Loucy (cell line): Measurements from ENCODE around the gene GFY.

Experiments
- H2AFZ ChIP-seq: fragments of 200-600 bp; sonication (generic); 2 replicates; pipeline ENCODE4 v1.6.0; 2016; ENCODE audit warnings: antibody characterized with exemption, mild to moderate bottlenecking, low read length, moderate library complexity
- H3F3A ChIP-seq: fragments of 200-600 bp; 2 replicates; pipeline ENCODE4 v1.6.0; 2016; ENCODE audit warnings: antibody characterized with exemption, low read depth, mild to moderate bottlenecking
- H3K27me3 ChIP-seq: fragments of 200-600 bp; sonication (generic); 2 replicates; pipeline ENCODE4 v1.6.1; 2014; ENCODE audit warnings: low read length, mild to moderate bottlenecking; ENCODE audit not compliant: insufficient read depth, poor library complexity, severe bottlenecking
- H3K36me3 ChIP-seq: fragments of 200-600 bp; sonication (generic); 2 replicates; pipeline ENCODE4 v1.6.1; 2016; ENCODE audit warnings: low read length; ENCODE audit not compliant: insufficient read depth
- H3K4me1 ChIP-seq: fragments of 200-600 bp; sonication (generic); 2 replicates; pipeline ENCODE4 v1.5.1; 2014; ENCODE audit warnings: low read length, mild to moderate bottlenecking; ENCODE audit not compliant: insufficient read depth, poor library complexity, severe bottlenecking
- H3K4me2 ChIP-seq: fragments of 200-600 bp; sonication (generic); 2 replicates; pipeline ENCODE4 v1.6.0; 2014; ENCODE audit warnings: antibody characterized with exemption, low read length, low read depth, mild to moderate bottlenecking; ENCODE audit not compliant: poor library complexity, severe bottlenecking
- H3K4me3 ChIP-seq: fragments of 200-600 bp; sonication (generic); 2 replicates; pipeline ENCODE4 v1.5.1; 2014; ENCODE audit warnings: low read length, mild to moderate bottlenecking, mixed read lengths; ENCODE audit not compliant: poor library complexity, severe bottlenecking
- H3K79me2 ChIP-seq: fragments of 200-600 bp; sonication (generic); 2 replicates; pipeline ENCODE4 v1.6.1; 2014; ENCODE audit warnings: low read length; ENCODE audit not compliant: insufficient read depth
- H3K9ac ChIP-seq: fragments of 200-600 bp; sonication (generic); 2 replicates; pipeline ENCODE4 v1.6.0; 2014; ENCODE audit warnings: mild to moderate bottlenecking, low read depth, low read length, moderate library complexity; ENCODE audit not compliant: poor library complexity, severe bottlenecking
- H3K9me2 ChIP-seq: fragments of 200-600 bp; sonication (generic); replicated peaks from 2 replicates; pipeline ENCODE4 v1.6.1; 2016; ENCODE audit warnings: low read depth, low read length, mixed read lengths
- H3K9me3 ChIP-seq: fragments of 200-600 bp; sonication (generic); 2 replicates; pipeline ENCODE4 v1.6.1; 2014; ENCODE audit warnings: mild to moderate bottlenecking, antibody characterized with exemption, low read length, low read depth; ENCODE audit not compliant: insufficient read depth
- H4K20me1 ChIP-seq: fragments of 200-600 bp; sonication (generic); 2 replicates; pipeline ENCODE4 v1.6.0; 2014; ENCODE audit warnings: antibody characterized with exemption, low read length, mild to moderate bottlenecking; ENCODE audit not compliant: insufficient read depth, poor library complexity, severe bottlenecking
- CTCF ChIP-seq: fragments of 200-600 bp; sonication (generic); conservative IDR thresholded peaks from 2 replicates; pipeline ENCODE4 v1.5.1; 2014; ENCODE audit warnings: mild to moderate bottlenecking, antibody characterized with exemption, low read length
- EZH2phosphoT487 ChIP-seq: fragments of 200-600 bp; IDR thresholded peaks from 2 replicates; pipeline ENCODE4 v1.6.1; 2018; ENCODE audit warnings: antibody characterized with exemption, mild to moderate bottlenecking, moderate library complexity, borderline replicate concordance

The GFY gene

GRCh38 chr19:49382639-49383038 lies 42.5 kb upstream of the GFY start:
- no peak overlapping the region for H3K4me2 ChIP-seq
- TF ChIP-seq EZH2phosphoT487 (no peak), CTCF (no peak)
- H3K79me2 ChIP-seq, result no peaks in the 10 kb centered on the region
- 0 out of 2 replicates have a peak, but pooled peaks cover 4% of the 10 kb centered on the region for H3K9me3 ChIP-seq
- no peaks in the 10 kb centered on the region for H3K36me3 ChIP-seq
- no peak overlapping the region for H3K4me3 ChIP-seq
- H2AFZ ChIP-seq, result no peak overlapping the region
- H4K20me1 ChIP-seq, result no peaks in the 10 kb centered on the region
- H3K9me2 ChIP-seq, result no peaks in the 10 kb centered on the region
- H3K9ac ChIP-seq, result no peak overlapping the region
- no peaks in the 10 kb centered on the region; the same call in 1 of the 2 replicates for H3F3A ChIP-seq
- no peaks in the 10 kb centered on the region for H3K27me3 ChIP-seq
- H3K4me1 ChIP-seq, result no peaks in the 10 kb centered on the region

GRCh38 chr19:49383599-49383998 lies 41.6 kb upstream of the GFY start:
- Histone ChIP-seq H2AFZ (no peak overlapping the region), H3K4me3 (no peak overlapping the region), H3F3A (no peaks in the 10 kb centered on the region; the same call in 1 of the 2 replicates), H3K9me3 (0 out of 2 replicates have a peak, but pooled peaks cover 4% of the 10 kb centered on the region), H3K4me2 (no peak overlapping the region), H3K4me1 (no peaks in the 10 kb centered on the region), H3K36me3 (no peaks in the 10 kb centered on the region), H3K79me2 (no peaks in the 10 kb centered on the region), H3K9me2 (no peaks in the 10 kb centered on the region), H3K9ac (no peak overlapping the region), H4K20me1 (no peaks in the 10 kb centered on the region), H3K27me3 (no peaks in the 10 kb centered on the region)
- TF ChIP-seq CTCF (no peak), EZH2phosphoT487 (no peak)

GRCh38 chr19:49387936-49388372 lies 37.2 kb upstream of the GFY start, which contains the start of gene KASH5:
Gene KASH5, plus strand, starts transcription at chr19:49388249. Its CDS starts 2,635 bp downstream, at chr19:49390884.
- H3K4me1 ChIP-seq, result peaks cover 16% of the 10 kb centered on the region
- no peaks in the 10 kb centered on the region; the same call in 1 of the 2 replicates for H3F3A ChIP-seq
- H4K20me1 ChIP-seq, result no peaks in the 10 kb centered on the region
- no peak within 1 kb of the TSS for H2AFZ ChIP-seq
- no peaks in the 10 kb centered on the region for H3K27me3 ChIP-seq
- no peak for TF ChIP-seq EZH2phosphoT487
- TF ChIP-seq CTCF, result no peak
- H3K4me2 ChIP-seq, result no peak within 1 kb of the TSS
- H3K4me3 ChIP-seq, result no peak within 1 kb of the TSS
- no peaks in the 10 kb centered on the region for H3K9me2 ChIP-seq
- H3K79me2 ChIP-seq, result no peaks in the 10 kb centered on the region
- no peaks in the 10 kb centered on the region for H3K36me3 ChIP-seq
- no peaks in the 10 kb centered on the region for H3K9me3 ChIP-seq
- no peak within 1 kb of the TSS for H3K9ac ChIP-seq
